ENCODE measurements around the gene PBX4.

DNA sequence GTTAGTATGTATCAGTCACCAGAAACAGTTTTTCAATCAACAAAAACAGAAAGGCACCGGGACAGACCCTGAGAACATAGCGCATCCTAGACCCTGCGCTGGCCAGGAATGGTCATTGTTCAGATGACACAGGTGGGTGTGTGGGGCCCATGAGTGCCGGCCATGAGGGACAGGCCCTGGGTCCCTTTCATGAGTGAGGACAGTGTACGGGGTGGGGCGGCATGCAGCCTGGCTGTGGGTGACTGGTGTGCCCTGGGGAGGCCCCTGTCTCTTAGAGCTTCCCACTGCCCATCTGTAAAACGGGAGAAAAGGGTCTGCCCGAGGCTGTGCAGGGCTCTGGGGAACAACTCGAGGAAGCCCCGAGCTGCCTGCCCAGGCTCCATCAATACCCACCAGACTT lies 25.8 kb downstream of the PBX4 start:
- TF ChIP-seq, protein P1, sequence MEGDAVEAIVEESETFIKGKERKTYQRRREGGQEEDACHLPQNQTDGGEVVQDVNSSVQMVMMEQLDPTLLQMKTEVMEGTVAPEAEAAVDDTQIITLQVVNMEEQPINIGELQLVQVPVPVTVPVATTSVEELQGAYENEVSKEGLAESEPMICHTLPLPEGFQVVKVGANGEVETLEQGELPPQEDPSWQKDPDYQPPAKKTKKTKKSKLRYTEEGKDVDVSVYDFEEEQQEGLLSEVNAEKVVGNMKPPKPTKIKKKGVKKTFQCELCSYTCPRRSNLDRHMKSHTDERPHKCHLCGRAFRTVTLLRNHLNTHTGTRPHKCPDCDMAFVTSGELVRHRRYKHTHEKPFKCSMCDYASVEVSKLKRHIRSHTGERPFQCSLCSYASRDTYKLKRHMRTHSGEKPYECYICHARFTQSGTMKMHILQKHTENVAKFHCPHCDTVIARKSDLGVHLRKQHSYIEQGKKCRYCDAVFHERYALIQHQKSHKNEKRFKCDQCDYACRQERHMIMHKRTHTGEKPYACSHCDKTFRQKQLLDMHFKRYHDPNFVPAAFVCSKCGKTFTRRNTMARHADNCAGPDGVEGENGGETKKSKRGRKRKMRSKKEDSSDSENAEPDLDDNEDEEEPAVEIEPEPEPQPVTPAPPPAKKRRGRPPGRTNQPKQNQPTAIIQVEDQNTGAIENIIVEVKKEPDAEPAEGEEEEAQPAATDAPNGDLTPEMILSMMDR (conservative IDR thresholded peaks at IDR 0.05 in 1 of 2, IDR thresholded peaks at IDR 0.05 in 1 of 2; ENCODE audit: extremely low read depth in 1 of 2, insufficient read depth in 1 of 2, low read depth in 1 of 2, low read length in 2 of 2): no peak
- TF ChIP-seq EZH2 (IDR thresholded peaks at IDR 0.05; ENCODE audit: borderline replicate concordance, low read length): no peak

Data from mammary epithelial cell (primary cell).